Naive thymus-derived CD4-positive, alpha-beta T cell (primary cell): ENCODE measurements around the gene SLC12A2. TPM values are rescaled to one million over a fixed set of nuclear protein-coding genes. Genes with fewer than 3 reads are reported as not detected.

Source experiments
- ATAC-seq: fragments of 150-1000 bp; cut with Tn5 transposase; 2 replicates; pipeline ENCODE4 v1.10.0; 2021; ENCODE audit warnings: mild to moderate bottlenecking, moderate library complexity
- CTCF ChIA-PET: fragments of 350-600 bp; sonication (Branson Sonifier 250); formaldehyde crosslinking; loops from one replicate; lab custom pipeline; 2021; ENCODE audit warnings: antibody characterized with exemption; lab: Charles Lee
- POLR2A ChIA-PET: fragments of 350-600 bp; sonication (Branson Sonifier 250); formaldehyde crosslinking; loops from one replicate; lab custom pipeline; 2021; ENCODE audit warnings: antibody characterized with exemption, inconsistent platforms; lab: Charles Lee
- DNase-seq, 9 donors: peaks; one replicate each; pipeline versions ENCODE4 v3.0.0 to v3.0.0-alpha.2; 2020 to 2022; ENCODE audit warnings: mixed read lengths in 1 of 9
- H3K27ac ChIP-seq: one replicate; pipeline ENCODE4 v1.7.0; 2013; ENCODE audit warnings: mild to moderate bottlenecking, low read depth, low read length, moderate library complexity
- H3K27me3 ChIP-seq, 2 donors: one replicate each; pipeline ENCODE4 v1.7.0; 2013; ENCODE audit warnings: low read length in 2 of 2, mild to moderate bottlenecking in 2 of 2, moderate library complexity in 2 of 2; ENCODE audit not compliant: control insufficient read depth in 2 of 2, insufficient read depth in 2 of 2
- H3K36me3 ChIP-seq, 3 experiments: 1 replicate in 2 of 3; 2 replicates in 1 of 3; pipeline ENCODE4 v1.7.0; 2013; ENCODE audit warnings: low read length in 3 of 3, mild to moderate bottlenecking in 3 of 3, moderate library complexity in 1 of 3; ENCODE audit not compliant: insufficient read depth in 3 of 3, control insufficient read depth in 2 of 3
- H3K4me1 ChIP-seq, 2 donors: one replicate each; pipeline ENCODE4 v1.7.0; 2013; ENCODE audit warnings: low read length in 2 of 2, mild to moderate bottlenecking in 2 of 2, moderate library complexity in 1 of 2; ENCODE audit not compliant: control insufficient read depth in 2 of 2, insufficient read depth in 2 of 2
- H3K4me3 ChIP-seq: 2 replicates; pipeline ENCODE4 v1.7.0; 2013; ENCODE audit warnings: mild to moderate bottlenecking, low read length
- H3K9me3 ChIP-seq, 3 experiments: 1 replicate in 2 of 3; 2 replicates in 1 of 3; pipeline ENCODE4 v1.7.0; 2013; ENCODE audit warnings: low read length in 3 of 3; ENCODE audit not compliant: control insufficient read depth in 2 of 3
- H3K27ac Mint-ChIP-seq, 9 donors: one replicate each; pipeline ENCODE4 v1.8.0; 2020 to 2022; ENCODE audit warnings: mixed read lengths in 9 of 9, mild to moderate bottlenecking in 8 of 9, moderate library complexity in 5 of 9, inconsistent platforms in 2 of 9
- H3K27me3 Mint-ChIP-seq, 5 donors: one replicate each; pipeline ENCODE4 v1.8.0; 2021 to 2022; ENCODE audit warnings: mixed read lengths in 5 of 5, mild to moderate bottlenecking in 1 of 5
- H3K36me3 Mint-ChIP-seq, 5 donors: one replicate each; pipeline ENCODE4 v1.8.0; 2020 to 2022; ENCODE audit warnings: mixed read lengths in 5 of 5, mild to moderate bottlenecking in 3 of 5, inconsistent platforms in 1 of 5
- H3K4me1 Mint-ChIP-seq, 7 donors: one replicate each; pipeline ENCODE4 v1.8.0; 2020 to 2022; ENCODE audit warnings: mixed read lengths in 7 of 7, mild to moderate bottlenecking in 3 of 7, inconsistent platforms in 1 of 7
- H3K4me3 Mint-ChIP-seq, 10 donors: one replicate each; pipeline ENCODE4 v1.8.0; 2020 to 2022; ENCODE audit warnings: mild to moderate bottlenecking in 10 of 10, mixed read lengths in 10 of 10, moderate library complexity in 6 of 10, inconsistent platforms in 2 of 10
- H3K9me3 Mint-ChIP-seq, 11 donors: one replicate each; pipeline ENCODE4 v1.8.0; 2020 to 2022; ENCODE audit warnings: mixed read lengths in 11 of 11, mild to moderate bottlenecking in 4 of 11, inconsistent platforms in 1 of 11, moderate library complexity in 1 of 11
- intact Hi-C, 2 donors: fragments of 100-400 bp; cut with micrococcal nuclease; formaldehyde crosslinking; loops; one replicate each; pipeline ENCODE4 v1.15.1; 2023
- polyA plus RNA-seq, 2 donors: library from polyadenylated mRNA; unstranded; fragments of 300-500 nt; fragmentation: Illumina TruSeq; gene quantifications; one replicate each; pipeline ENCODE4 v1.2.3, GENCODE V29; 2021
- total RNA-seq, 6 experiments: library from RNA in 5 of 6; stranded (reverse) in 5 of 6; gene quantifications; 1 replicate in 5 of 6; 2 replicates in 1 of 6; pipeline ENCODE4 v1.2.3 and lab custom pipeline; 2021 to 2026

SLC12A2 gene
- total and polyA plus RNA-seq, 7 experiments from 2014 or later = 4.8 to 17.3 (median 10.7) TPM

- ChIA-PET CTCF (no interaction called here), POLR2A (interaction anchor here (0.9 kb wide), 1 partner anchor 18 kb away, joined by 3 read pairs; no protein-coding TSS in a partner anchor)
- no peaks in the 10 kb centered on the region for H3K9me3 Mint-ChIP-seq
- intact Hi-C loops = loop anchor here (5.0 to 10.0 kb wide), 10 partner anchors 56 to 1636 kb away; partner anchors contain the start of gene PHAX (in 1 of the 2)
- DNase-seq (no peak), ATAC-seq (no peak)
- H3K9me3 ChIP-seq = no peaks in the 10 kb centered on the region
- H3K27ac ChIP-seq = peak overlapping the region; percentile 89
- peaks cover 20 to 41% of the 10 kb centered on the region in 2 donors for H3K4me1 ChIP-seq
- H3K4me3 Mint-ChIP-seq = peak overlapping the region; percentile 84 to 96 (median 90)
- no peaks in the 10 kb centered on the region for H3K27me3 Mint-ChIP-seq
- peaks cover 0 to 12% (median 0%) of the 10 kb centered on the region in 5 donors for H3K36me3 Mint-ChIP-seq
- H3K36me3 ChIP-seq = peaks cover 0 to 4% (median 0%) of the 10 kb centered on the region in 3 experiments
- H3K4me1 Mint-ChIP-seq = peaks cover 33 to 70% (median 56%) of the 10 kb centered on the region in 7 donors
- H3K27me3 ChIP-seq = no peaks in the 10 kb centered on the region
- peak overlapping the region; percentile 1 to 98 (median 92) for H3K27ac Mint-ChIP-seq
- H3K4me3 ChIP-seq = peak overlapping the region; percentile 7
These were observed 2.3 kb upstream of the SLC12A2 start for GRCh38 chr5:128081111-128081851.

- H3K4me3 ChIP-seq = peak overlapping the region; percentile 76
- DNase-seq (no peak), ATAC-seq (peak; percentile 49)
- Mint-ChIP-seq H3K27ac (peak overlapping the region; percentile 89 to 98 (median 92)), H3K4me3 (peak overlapping the region; percentile 84 to 96 (median 90)), H3K36me3 (peaks cover 0 to 18% (median 3%) of the 10 kb centered on the region in 5 donors), H3K9me3 (no peaks in the 10 kb centered on the region), H3K27me3 (no peaks in the 10 kb centered on the region), H3K4me1 (peaks cover 40 to 75% (median 63%) of the 10 kb centered on the region in 7 donors)
- intact Hi-C loops = loop anchor here (1.0 to 10.0 kb wide), 20 partner anchors 8 to 1660 kb away; partner anchors contain the start of genes MARCHF3 (in 2 of the 2), PHAX (in 2 of the 2), PRRC1 (in 2 of the 2) and GRAMD2B (in 1 of the 2)
- H3K9me3 ChIP-seq = no peaks in the 10 kb centered on the region
- peaks cover 20 to 41% of the 10 kb centered on the region in 2 donors for H3K4me1 ChIP-seq
- H3K36me3 ChIP-seq = peaks cover 0 to 4% (median 0%) of the 10 kb centered on the region in 3 experiments
- CTCF ChIA-PET = no interaction called here
- H3K27me3 ChIP-seq = no peaks in the 10 kb centered on the region
- H3K27ac ChIP-seq = peak overlapping the region; percentile 89
- POLR2A ChIA-PET = interaction anchor here (0.9 to 1.5 kb wide), 5 partner anchors 16 to 1305 kb away, joined by 3 to 5 read pairs (median 3); no protein-coding TSS in a partner anchor
These were observed 974 bp upstream of the SLC12A2 start for GRCh38 chr5:128082551-128083032.

- Histone ChIP-seq H3K9me3 (no peaks in the 10 kb centered on the region), H3K4me3 (peak overlapping the region; percentile 76), H3K4me1 (peaks cover 20 to 38% of the 10 kb centered on the region in 2 donors), H3K36me3 (peaks cover 0 to 4% (median 0%) of the 10 kb centered on the region in 3 experiments), H3K27ac (peak overlapping the region; percentile 89), H3K27me3 (no peaks in the 10 kb centered on the region)
- Mint-ChIP-seq H3K27me3 (no peaks in the 10 kb centered on the region), H3K4me1 (peaks cover 42 to 73% (median 64%) of the 10 kb centered on the region in 7 donors), H3K36me3 (peaks cover 0 to 25% (median 3%) of the 10 kb centered on the region in 5 donors), H3K4me3 (peak overlapping the region in 3 of 10 donors; percentile 92 to 94 (median 94)), H3K27ac (no peak overlapping the region), H3K9me3 (no peaks in the 10 kb centered on the region)
- CTCF ChIA-PET = no interaction called here
- no peak for DNase-seq
- POLR2A ChIA-PET = interaction anchor here (0.7 kb wide), 1 partner anchor 13 kb away, joined by 3 read pairs; no protein-coding TSS in a partner anchor
- ATAC-seq = peak; percentile 28
- intact Hi-C loops = loop anchor here (1.0 to 10.0 kb wide), 22 partner anchors 53 to 1661 kb away; partner anchors contain the start of genes ISOC1 (in 2 of the 2), MARCHF3 (in 2 of the 2), PHAX (in 2 of the 2) and PRRC1 (in 2 of the 2)
These were observed 253 bp downstream of the SLC12A2 start for GRCh38 chr5:128083811-128084227.

GRCh38 chr5:128084228-128085167 lies 932 bp downstream of the SLC12A2 start:
- no peak for ATAC-seq
- peaks cover 0 to 4% (median 0%) of the 10 kb centered on the region in 3 experiments for H3K36me3 ChIP-seq
- POLR2A ChIA-PET = interaction anchor here (0.7 to 0.9 kb wide), 3 partner anchors 13 to 56 kb away, joined by 3 read pairs; no protein-coding TSS in a partner anchor
- H3K9me3 Mint-ChIP-seq = no peaks in the 10 kb centered on the region
- peak overlapping the region; percentile 84 to 97 (median 94) for H3K4me3 Mint-ChIP-seq
- intact Hi-C loops = loop anchor here (1.0 to 10.0 kb wide), 13 partner anchors 53 to 1640 kb away; partner anchors contain the start of genes ISOC1 (in 1 of the 2) and PHAX (in 1 of the 2)
- DNase-seq = peak; percentile 30 to 57 (median 45)
- CTCF ChIA-PET = no interaction called here
- H3K27ac Mint-ChIP-seq = peak overlapping the region; percentile 40 to 95 (median 83)
- peaks cover 38 to 67% (median 57%) of the 10 kb centered on the region in 7 donors for H3K4me1 Mint-ChIP-seq
- no peaks in the 10 kb centered on the region for H3K27me3 Mint-ChIP-seq
- H3K36me3 Mint-ChIP-seq = peaks cover 0 to 25% (median 3%) of the 10 kb centered on the region in 5 donors
- peak overlapping the region; percentile 76 for H3K4me3 ChIP-seq
- H3K27me3 ChIP-seq = no peaks in the 10 kb centered on the region
- H3K4me1 ChIP-seq = peaks cover 20 to 33% of the 10 kb centered on the region in 2 donors
- no peaks in the 10 kb centered on the region for H3K9me3 ChIP-seq
- peak overlapping the region; percentile 89 for H3K27ac ChIP-seq

- ATAC-seq (no peak), DNase-seq (no peak)
- Histone ChIP-seq H3K4me1 (peaks cover 20 to 25% of the 10 kb centered on the region in 2 donors), H3K27ac (peak overlapping the region; percentile 89), H3K9me3 (no peaks in the 10 kb centered on the region), H3K27me3 (no peaks in the 10 kb centered on the region), H3K36me3 (peaks cover 0 to 4% (median 0%) of the 10 kb centered on the region in 3 experiments), H3K4me3 (peak overlapping the region; percentile 76)
- intact Hi-C loops = loop anchor here (2.0 to 10.0 kb wide), 7 partner anchors 115 to 1641 kb away; partner anchors contain the start of genes ISOC1 (in 1 of the 2) and PHAX (in 1 of the 2)
- ChIA-PET CTCF (no interaction called here), POLR2A (interaction anchor here (0.7 to 0.9 kb wide), 2 partner anchors 17 to 55 kb away, joined by 3 read pairs; no protein-coding TSS in a partner anchor)
- Mint-ChIP-seq H3K27me3 (no peaks in the 10 kb centered on the region), H3K27ac (peak overlapping the region in 1 of 9 donors; percentile 83), H3K4me3 (peak overlapping the region; percentile 84 to 97 (median 94)), H3K36me3 (peaks cover 0 to 24% (median 6%) of the 10 kb centered on the region in 5 donors), H3K9me3 (no peaks in the 10 kb centered on the region), H3K4me1 (peaks cover 32 to 63% (median 52%) of the 10 kb centered on the region in 7 donors)
These were observed 1.8 kb downstream of the SLC12A2 start for GRCh38 chr5:128085413-128085812.
